GM12864 (cell line): ENCODE results near the gene PMVK.

Source experiments
- DNase-seq: peaks from one replicate; pipeline ENCODE4 v3.0.0-alpha.2; 2011; ENCODE audit warnings: low read depth
- H3K4me3 ChIP-seq: 2 replicates; pipeline ENCODE4 v1.5.1; 2011; ENCODE audit warnings: mild to moderate bottlenecking, low read depth, low read length, control low read depth
- TF ChIP-seq, protein P1 (sequence below): IDR thresholded peaks from 2 replicates; pipeline ENCODE4 v1.5.1; 2011; ENCODE audit warnings: low read depth, mild to moderate bottlenecking, moderate library complexity, low read length, control low read depth, inconsistent platforms; ENCODE audit errors: missing control alignments

The PMVK gene

DNA sequence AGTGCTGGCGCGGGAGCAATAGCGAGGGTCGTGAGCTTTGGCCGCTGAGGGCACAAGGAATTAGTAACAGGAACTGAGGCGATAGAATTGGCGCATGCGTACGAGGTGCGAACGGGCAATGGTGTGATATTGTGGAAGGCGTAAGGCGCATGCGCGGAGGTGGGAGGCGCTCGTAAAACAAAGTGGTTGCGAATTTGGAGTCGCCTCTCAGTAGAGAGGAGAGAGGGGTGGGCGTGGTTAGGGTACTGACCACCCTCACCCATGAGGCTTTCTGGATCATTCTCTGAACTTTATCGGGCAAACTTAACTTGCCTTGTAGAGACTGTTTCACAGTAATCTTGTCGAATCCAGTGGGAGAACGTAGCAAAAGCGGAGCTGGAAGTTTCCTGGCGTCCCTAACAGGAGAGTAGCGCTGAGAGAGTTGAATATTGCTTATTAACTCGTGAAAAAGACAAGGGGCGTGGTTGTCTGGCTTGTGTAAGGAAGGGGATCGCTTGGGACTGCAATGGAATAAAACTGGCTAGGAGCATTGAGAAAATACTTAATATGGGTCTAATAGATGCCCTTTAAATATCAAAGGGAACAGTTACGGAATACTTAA lies 38.4 kb upstream of the PMVK start:
- TF ChIP-seq, protein P1, sequence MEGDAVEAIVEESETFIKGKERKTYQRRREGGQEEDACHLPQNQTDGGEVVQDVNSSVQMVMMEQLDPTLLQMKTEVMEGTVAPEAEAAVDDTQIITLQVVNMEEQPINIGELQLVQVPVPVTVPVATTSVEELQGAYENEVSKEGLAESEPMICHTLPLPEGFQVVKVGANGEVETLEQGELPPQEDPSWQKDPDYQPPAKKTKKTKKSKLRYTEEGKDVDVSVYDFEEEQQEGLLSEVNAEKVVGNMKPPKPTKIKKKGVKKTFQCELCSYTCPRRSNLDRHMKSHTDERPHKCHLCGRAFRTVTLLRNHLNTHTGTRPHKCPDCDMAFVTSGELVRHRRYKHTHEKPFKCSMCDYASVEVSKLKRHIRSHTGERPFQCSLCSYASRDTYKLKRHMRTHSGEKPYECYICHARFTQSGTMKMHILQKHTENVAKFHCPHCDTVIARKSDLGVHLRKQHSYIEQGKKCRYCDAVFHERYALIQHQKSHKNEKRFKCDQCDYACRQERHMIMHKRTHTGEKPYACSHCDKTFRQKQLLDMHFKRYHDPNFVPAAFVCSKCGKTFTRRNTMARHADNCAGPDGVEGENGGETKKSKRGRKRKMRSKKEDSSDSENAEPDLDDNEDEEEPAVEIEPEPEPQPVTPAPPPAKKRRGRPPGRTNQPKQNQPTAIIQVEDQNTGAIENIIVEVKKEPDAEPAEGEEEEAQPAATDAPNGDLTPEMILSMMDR = no peak
- peak; percentile 93 for DNase-seq
- peak overlapping the region; percentile 85 for H3K4me3 ChIP-seq

DNA sequence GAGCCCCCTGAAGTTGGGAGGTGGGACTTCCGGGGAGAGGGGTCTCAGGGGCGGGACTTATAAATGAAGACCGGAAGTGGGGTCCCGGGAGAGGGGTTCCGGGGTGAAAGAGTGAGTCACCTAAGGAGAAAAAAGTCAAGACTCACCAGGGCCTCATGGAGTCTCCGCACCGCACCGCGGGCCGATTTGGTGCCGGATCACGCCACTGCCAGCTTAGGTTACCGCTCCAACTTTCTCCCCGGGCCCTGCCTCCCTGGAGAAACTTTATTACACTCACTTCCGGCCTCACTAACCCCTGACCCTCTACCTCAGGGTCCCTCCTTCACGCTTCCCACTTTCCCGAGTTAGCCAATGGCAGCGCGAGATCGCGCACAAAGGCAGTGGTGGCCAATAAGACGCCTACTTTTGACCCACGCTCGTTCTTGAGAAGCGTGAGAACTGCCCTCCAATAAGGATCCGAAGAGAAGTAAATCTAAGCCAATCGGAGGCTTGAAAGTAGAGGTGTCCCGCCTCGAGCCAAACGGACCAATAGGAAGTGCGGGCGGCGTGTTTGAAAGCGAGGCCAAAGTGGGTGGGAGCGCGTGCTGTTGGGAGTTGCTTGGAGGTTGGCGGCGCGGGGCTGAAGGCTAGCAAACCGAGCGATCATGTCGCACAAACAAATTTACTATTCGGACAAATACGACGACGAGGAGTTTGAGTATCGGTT lies 37.7 kb upstream of the PMVK start, which contains the start of gene CKS1B:
CKS1B (plus strand) TSS at position 580 of the 706 bp plus-strand sequence; CDS start at position 645, 65 bp downstream.
- DNase-seq = peak; percentile 99
- TF ChIP-seq, protein P1 = no peak
- H3K4me3 ChIP-seq = peak within 1 kb of the TSS; percentile 85

DNA sequence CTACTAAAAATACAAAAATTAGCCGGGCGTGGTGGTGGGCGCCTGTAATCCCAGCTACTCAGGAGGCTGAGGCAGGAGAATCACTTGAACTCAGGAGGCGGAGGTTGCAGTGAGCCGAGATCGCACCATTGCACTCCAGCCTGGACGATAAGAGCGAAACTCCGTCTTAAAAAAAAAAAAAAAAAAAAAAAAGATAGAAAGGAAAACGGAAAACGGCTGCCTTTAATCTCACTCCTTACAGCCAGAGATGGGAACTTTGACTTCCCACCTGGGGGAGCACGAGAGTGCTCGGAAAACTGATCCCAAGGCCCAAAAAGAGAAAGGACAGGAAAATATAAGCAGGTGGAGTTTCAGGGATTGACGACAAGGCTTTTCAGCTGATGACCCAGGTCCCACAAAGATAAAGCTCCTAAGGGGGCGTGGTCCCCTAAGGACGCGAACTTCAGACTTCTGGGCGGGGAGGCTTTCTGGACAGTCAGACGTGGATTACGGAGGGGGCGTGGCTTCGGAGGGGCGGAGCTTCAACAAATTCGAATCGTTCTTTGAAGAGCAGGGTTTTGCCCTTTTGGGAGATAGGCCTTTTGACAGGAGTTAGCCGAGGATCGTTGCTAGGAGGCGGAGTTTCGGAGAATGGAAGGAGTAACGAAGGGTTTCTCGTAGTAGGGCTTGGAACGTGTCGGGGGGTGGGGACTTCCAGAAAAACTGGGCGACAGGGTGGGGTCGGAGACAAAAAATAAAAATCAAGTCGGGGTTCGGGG lies 37.0 kb upstream of the PMVK start:
- TF ChIP-seq, protein P1 = peak; percentile 16
- DNase-seq = peak; percentile 88
- peak overlapping the region; percentile 85 for H3K4me3 ChIP-seq

DNA sequence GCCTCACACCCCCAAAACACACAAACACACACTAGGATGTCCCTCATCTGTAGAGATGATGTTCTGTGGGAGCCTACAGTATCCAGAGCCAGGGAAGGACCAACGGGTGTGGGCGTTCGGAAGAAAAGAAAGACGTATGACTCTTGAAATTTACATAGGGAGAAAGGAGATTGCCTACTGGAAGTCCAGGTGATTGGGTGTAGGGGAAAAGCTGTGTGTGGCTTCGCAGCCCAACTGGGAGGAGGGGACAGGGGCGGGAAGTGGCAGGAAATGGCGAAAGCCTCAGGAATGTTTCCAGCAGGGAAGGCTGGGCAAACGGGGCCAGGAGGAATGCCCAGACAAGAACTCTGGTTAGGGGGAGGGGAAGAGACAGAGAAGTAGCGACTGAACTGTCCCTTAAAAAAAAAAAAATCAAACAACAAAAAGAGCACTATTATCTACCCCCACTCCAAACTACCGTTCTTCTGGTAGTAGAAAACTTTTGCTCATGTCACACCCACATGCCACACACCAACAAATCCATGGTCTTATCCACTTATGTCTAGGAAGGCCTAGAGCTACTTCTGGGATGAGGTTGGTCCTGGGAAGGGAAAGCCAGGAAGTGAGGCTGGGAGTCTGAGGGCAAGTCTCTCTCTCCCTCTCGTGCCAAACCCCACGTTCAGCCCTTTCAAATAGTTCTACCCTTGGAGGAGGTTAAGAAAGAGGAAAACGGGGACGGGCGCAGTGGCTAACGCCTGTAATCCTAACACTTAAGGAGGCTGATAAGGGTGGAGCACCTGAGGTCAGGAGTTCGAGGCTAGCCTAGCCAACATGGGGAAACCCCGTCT lies 36.2 kb upstream of the PMVK start:
- TF ChIP-seq, protein P1 = no peak
- H3K4me3 ChIP-seq = peak overlapping the region; percentile 85
- DNase-seq = no peak

DNA sequence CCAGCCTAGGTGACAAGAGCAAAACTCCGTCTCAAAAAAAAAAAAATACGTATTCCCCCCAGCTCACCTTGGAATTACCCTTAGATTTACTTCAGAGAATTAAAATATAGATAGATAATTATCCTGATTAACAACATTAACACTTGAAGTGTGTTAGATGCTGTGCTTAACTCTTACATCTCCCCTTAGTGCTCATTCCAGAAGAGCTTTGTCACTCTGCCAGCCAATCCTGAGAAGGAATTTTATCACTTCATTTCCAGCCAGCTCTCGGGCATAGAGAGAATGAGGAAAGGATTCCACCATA lies 35.6 kb upstream of the PMVK start:
- no peak overlapping the region for H3K4me3 ChIP-seq
- TF ChIP-seq, protein P1 = no peak
- no peak for DNase-seq

DNA sequence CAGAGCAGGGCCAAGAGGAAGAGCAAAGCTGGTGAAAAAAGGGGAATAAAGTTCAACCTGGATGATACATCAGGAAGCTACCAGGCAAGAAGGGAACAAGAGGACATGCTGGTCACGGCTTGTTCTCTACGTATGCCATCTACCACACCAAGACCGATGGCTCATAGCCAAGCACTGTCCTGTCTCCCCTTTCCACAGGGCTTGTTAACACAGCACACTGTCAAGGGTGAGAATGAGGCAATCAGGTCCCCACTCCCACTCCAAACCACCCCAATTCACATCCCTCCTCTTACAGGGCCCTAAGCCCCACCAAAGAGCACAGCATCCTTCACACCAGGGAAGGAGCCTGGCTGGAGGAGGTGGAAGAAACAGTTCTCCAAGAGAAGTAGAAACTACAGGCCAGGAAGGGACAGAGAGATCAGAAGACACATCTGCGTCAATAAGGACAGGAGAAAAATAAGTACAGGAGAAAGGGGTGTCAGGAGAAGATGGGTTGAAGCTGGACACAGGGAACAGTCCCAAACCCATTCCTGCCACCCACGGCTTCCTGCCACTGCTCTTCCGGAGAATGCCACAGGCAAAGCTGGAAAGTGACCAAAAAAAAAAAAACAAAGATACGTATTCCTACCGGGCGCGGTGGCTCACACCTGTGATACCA lies 35.0 kb upstream of the PMVK start:
- no peak for DNase-seq
- TF ChIP-seq, protein P1 = no peak
- no peak overlapping the region; the same call in 1 of the 2 replicates for H3K4me3 ChIP-seq
